ENCODE data around the gene DUXA. TPM values are rescaled to one million over a fixed set of nuclear protein-coding genes. Genes with fewer than 3 reads are reported as not detected.
A peak's percentile ranks its signal among the peaks of the same experiment; 100 is the strongest.

The DUXA gene
- polyA plus RNA-seq, 3 donors: not detected

DNA sequence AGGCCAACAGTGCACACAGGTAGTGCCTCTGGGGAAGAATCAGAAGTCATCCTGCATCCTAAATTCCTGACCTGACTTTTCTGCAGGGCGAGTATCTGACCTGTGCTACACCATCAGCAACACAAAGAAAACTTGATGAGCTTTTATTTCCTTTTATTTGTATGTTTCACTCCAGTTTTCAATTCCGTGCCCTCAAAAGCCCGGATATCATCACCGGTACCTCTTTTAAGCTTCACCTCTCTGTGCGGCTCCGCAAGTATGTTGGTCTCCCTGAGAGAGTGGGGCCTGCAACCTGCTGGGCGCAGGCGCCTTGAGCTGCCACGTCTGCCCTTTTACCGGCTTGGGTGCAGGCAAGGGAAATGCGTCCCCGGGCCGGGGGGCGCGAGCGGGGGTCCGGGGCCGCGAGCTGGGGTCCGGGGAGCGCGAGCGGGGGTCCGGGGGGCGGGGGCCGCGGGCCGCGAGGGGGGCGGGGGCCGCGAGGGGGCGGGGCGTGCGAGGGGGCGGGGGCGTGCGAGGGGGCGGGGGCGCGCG is 4.3 kb upstream of the DUXA start:
- 10% methylated on average over 6 of the region's 42 CpGs for WGBS (ENCODE audit: insufficient coverage)
- Histone ChIP-seq H3K4me2 (replicated peaks; ENCODE audit: extremely low read depth, low read length, poor library complexity, severe bottlenecking) (peak overlapping the region; percentile 38), H3K9me3 (replicated peaks in 1 of 2; ENCODE audit: control insufficient read depth in 1 of 2, insufficient read depth in 1 of 2, low read length in 2 of 2) (peaks cover 23 to 30% of the 10 kb centered on the region in 2 donors), H3K79me2 (ENCODE audit: insufficient read depth, low read length) (no peaks in the 10 kb centered on the region), H3K36me3 (replicated peaks in 1 of 2; ENCODE audit: control insufficient read depth in 1 of 2, insufficient read depth in 2 of 2, low read length in 2 of 2) (no peaks in the 10 kb centered on the region), H3K4me1 (ENCODE audit: control insufficient read depth in 1 of 2, insufficient read depth in 2 of 2, low read length in 2 of 2) (peaks cover 0 to 5% of the 10 kb centered on the region in 2 donors), H3K9ac (ENCODE audit: insufficient read depth, low read length, poor library complexity, severe bottlenecking) (no peak overlapping the region), H2AFZ (ENCODE audit: insufficient read depth, low read depth, low read length, poor library complexity, severe bottlenecking) (peak overlapping the region; percentile 62), H3K4me3 (replicated peaks in 1 of 3; ENCODE audit: low read depth in 2 of 3, low read length in 3 of 3) (peak overlapping the region in 1 of 3 experiments; percentile 26), H4K20me1 (ENCODE audit: insufficient read depth, low read length) (no peaks in the 10 kb centered on the region), H3K27me3 (ENCODE audit: control insufficient read depth in 2 of 2, insufficient read depth in 2 of 2, low read length in 2 of 2) (peaks cover 0 to 5% of the 10 kb centered on the region in 2 donors), H3K27ac (ENCODE audit: low read depth in 1 of 2, low read length in 2 of 2) (no peak overlapping the region)
- H3K27ac Mint-ChIP-seq: no peak overlapping the region
- no peak for DNase-seq
- peaks cover 15 to 56% (median 33%) of the 10 kb centered on the region in 7 donors for H3K9me3 Mint-ChIP-seq
- TF ChIP-seq, protein P1, sequence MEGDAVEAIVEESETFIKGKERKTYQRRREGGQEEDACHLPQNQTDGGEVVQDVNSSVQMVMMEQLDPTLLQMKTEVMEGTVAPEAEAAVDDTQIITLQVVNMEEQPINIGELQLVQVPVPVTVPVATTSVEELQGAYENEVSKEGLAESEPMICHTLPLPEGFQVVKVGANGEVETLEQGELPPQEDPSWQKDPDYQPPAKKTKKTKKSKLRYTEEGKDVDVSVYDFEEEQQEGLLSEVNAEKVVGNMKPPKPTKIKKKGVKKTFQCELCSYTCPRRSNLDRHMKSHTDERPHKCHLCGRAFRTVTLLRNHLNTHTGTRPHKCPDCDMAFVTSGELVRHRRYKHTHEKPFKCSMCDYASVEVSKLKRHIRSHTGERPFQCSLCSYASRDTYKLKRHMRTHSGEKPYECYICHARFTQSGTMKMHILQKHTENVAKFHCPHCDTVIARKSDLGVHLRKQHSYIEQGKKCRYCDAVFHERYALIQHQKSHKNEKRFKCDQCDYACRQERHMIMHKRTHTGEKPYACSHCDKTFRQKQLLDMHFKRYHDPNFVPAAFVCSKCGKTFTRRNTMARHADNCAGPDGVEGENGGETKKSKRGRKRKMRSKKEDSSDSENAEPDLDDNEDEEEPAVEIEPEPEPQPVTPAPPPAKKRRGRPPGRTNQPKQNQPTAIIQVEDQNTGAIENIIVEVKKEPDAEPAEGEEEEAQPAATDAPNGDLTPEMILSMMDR (IDR thresholded peaks at IDR 0.05): no peak
- H3K4me3 Mint-ChIP-seq: peak overlapping the region; percentile 35 to 45
- H3K27me3 Mint-ChIP-seq (ENCODE audit: low read depth in 3 of 3): peaks cover 4 to 18% (median 10%) of the 10 kb centered on the region in 3 donors
- peaks cover 18% of the 10 kb centered on the region for H3K4me1 Mint-ChIP-seq
- H3K36me3 Mint-ChIP-seq: no peaks in the 10 kb centered on the region
- intact Hi-C loops (cut with micrococcal nuclease): no loop called here

DNA sequence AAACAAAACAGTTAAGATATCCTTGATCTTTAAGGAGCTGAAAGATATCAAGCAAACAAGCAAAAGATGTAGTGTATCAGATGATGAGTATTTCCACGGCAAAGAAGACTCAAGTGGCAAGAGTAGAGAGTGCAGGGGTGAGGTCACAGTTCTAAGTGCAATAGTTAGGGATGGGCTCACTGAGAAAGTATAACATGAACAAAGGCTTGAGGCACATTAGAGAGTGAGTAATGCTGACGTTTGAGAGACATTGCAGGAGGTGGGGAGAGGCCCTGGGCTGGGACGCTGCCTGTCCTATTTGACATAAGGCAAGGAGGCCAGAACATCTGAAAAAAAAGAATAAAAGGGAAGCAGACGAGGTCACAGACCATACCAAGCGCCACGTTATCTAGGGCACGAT is 1.4 kb downstream of the DUXA start:
- H3K27ac ChIP-seq (ENCODE audit: low read depth in 1 of 2, low read length in 2 of 2): no peak overlapping the region
- 86% methylated on average over 7 of the region's 7 CpGs for WGBS (ENCODE audit: insufficient coverage)
- TF ChIP-seq, protein P1 (IDR thresholded peaks at IDR 0.05): no peak
- Mint-ChIP-seq H3K4me1 (no peaks in the 10 kb centered on the region), H3K27ac (no peak overlapping the region), H3K27me3 (ENCODE audit: low read depth in 3 of 3) (peaks cover 0 to 3% (median 3%) of the 10 kb centered on the region in 3 donors), H3K36me3 (no peaks in the 10 kb centered on the region), H3K4me3 (no peak overlapping the region), H3K9me3 (peaks cover 20 to 59% (median 41%) of the 10 kb centered on the region in 7 donors)
- H3K4me3 ChIP-seq (replicated peaks in 1 of 3; ENCODE audit: low read depth in 2 of 3, low read length in 3 of 3): no peak overlapping the region
- no peaks in the 10 kb centered on the region for H3K4me1 ChIP-seq (ENCODE audit: control insufficient read depth in 1 of 2, insufficient read depth in 2 of 2, low read length in 2 of 2)
- intact Hi-C loops (cut with micrococcal nuclease): no loop called here
- no peak for DNase-seq
- no peaks in the 10 kb centered on the region for H3K36me3 ChIP-seq (replicated peaks in 1 of 2; ENCODE audit: control insufficient read depth in 1 of 2, insufficient read depth in 2 of 2, low read length in 2 of 2)
- H3K4me2 ChIP-seq (replicated peaks; ENCODE audit: extremely low read depth, low read length, poor library complexity, severe bottlenecking): no peak overlapping the region
- H3K79me2 ChIP-seq (ENCODE audit: insufficient read depth, low read length): no peaks in the 10 kb centered on the region
- H3K27me3 ChIP-seq (ENCODE audit: control insufficient read depth in 2 of 2, insufficient read depth in 2 of 2, low read length in 2 of 2): peaks cover 0 to under 1% of the 10 kb centered on the region in 2 donors
- H3K9me3 ChIP-seq (replicated peaks in 1 of 2; ENCODE audit: control insufficient read depth in 1 of 2, insufficient read depth in 1 of 2, low read length in 2 of 2): peaks cover 23 to 41% of the 10 kb centered on the region in 2 donors
- H3K9ac ChIP-seq (ENCODE audit: insufficient read depth, low read length, poor library complexity, severe bottlenecking): no peak overlapping the region
- no peaks in the 10 kb centered on the region for H4K20me1 ChIP-seq (ENCODE audit: insufficient read depth, low read length)
- H2AFZ ChIP-seq (ENCODE audit: insufficient read depth, low read depth, low read length, poor library complexity, severe bottlenecking): no peak overlapping the region
